Measurements from ENCODE around the gene ACTR8. TPM values are rescaled to one million over a fixed set of nuclear protein-coding genes. Genes with fewer than 3 reads are reported as not detected.
A peak's percentile ranks its signal among the peaks of the same experiment; 100 is the strongest.

The ACTR8 gene
- total RNA-seq, 4 donors from 2014 or later: 14.0 to 40.0 (median 27.2) TPM

DNA sequence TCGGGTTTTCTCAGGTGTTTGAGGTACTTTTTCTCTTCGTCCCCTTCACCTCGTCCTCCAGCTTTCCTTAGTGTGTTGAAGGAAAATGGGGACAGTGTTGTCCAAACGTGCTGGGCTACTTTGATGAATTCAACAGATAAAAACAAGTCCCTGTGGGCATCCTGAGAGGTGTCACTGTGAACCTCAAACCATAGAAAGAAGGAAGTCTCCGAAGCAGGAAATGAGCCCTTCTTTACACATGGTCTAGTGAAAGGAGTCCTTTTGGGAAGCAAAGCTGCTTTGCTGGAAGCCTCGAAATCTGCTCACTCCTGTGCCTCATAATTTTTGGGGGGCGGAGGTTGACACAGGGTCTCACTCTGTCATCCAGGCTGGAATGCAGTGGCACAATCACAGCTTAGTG is 25.0 kb downstream of the ACTR8 start:
- no peak for TF ChIP-seq POLR2A (IDR thresholded peaks at IDR 0.05)
- TF ChIP-seq, protein P1, sequence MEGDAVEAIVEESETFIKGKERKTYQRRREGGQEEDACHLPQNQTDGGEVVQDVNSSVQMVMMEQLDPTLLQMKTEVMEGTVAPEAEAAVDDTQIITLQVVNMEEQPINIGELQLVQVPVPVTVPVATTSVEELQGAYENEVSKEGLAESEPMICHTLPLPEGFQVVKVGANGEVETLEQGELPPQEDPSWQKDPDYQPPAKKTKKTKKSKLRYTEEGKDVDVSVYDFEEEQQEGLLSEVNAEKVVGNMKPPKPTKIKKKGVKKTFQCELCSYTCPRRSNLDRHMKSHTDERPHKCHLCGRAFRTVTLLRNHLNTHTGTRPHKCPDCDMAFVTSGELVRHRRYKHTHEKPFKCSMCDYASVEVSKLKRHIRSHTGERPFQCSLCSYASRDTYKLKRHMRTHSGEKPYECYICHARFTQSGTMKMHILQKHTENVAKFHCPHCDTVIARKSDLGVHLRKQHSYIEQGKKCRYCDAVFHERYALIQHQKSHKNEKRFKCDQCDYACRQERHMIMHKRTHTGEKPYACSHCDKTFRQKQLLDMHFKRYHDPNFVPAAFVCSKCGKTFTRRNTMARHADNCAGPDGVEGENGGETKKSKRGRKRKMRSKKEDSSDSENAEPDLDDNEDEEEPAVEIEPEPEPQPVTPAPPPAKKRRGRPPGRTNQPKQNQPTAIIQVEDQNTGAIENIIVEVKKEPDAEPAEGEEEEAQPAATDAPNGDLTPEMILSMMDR (IDR thresholded peaks at IDR 0.05): no peak
- no peaks in the 10 kb centered on the region for H3K9me3 ChIP-seq
- WGBS, 2 donors: 82% methylated on average over 7 of the region's 7 CpGs
- H3K4me1 ChIP-seq: no peaks in the 10 kb centered on the region
- H3K4me3 ChIP-seq: no peak overlapping the region
- DNase-seq (ENCODE audit: low spot score in 2 of 2): no peak
- peaks cover 0 to 27% (median 0%) of the 10 kb centered on the region in 3 donors for H3K36me3 ChIP-seq
- H3K27ac ChIP-seq: no peak overlapping the region
- no peaks in the 10 kb centered on the region for H3K27me3 ChIP-seq

DNA sequence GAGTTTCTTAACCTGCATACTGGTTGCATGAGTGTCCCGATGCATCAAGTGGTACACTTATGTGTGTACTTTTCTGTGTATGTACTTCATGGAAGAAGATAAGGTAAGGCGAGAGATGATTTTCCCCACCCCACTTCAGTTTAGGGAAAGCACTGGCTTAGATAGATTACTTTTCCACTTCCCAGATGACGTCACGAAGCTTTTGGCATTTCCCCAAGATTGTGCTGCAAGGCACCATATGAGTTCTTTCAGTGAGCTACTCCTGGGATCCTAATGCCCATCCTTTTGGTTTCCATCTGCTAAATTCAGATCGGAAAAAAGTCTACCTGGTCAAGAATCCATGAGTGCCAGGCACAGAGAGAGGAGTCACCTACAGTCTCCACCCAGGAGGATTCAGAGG is 31.1 kb downstream of the ACTR8 start:
- no peaks in the 10 kb centered on the region for H3K36me3 ChIP-seq
- H3K9me3 ChIP-seq: no peaks in the 10 kb centered on the region
- H3K27me3 ChIP-seq: peaks cover 0 to 21% of the 10 kb centered on the region in 2 donors
- no peak for TF ChIP-seq EP300 (IDR thresholded peaks at IDR 0.05)
- TF ChIP-seq, protein P1 (IDR thresholded peaks at IDR 0.05): no peak
- no peak for TF ChIP-seq POLR2A (IDR thresholded peaks at IDR 0.05)
- peaks cover 0 to 8% (median 6%) of the 10 kb centered on the region in 4 donors for H3K4me1 ChIP-seq
- DNase-seq (ENCODE audit: low spot score in 2 of 2): peak in 1 of 2 donors; percentile 41
- H3K4me3 ChIP-seq: no peak overlapping the region
- 51 to 67% methylated on average over 5 of the region's 5 CpGs for WGBS, 2 donors
- H3K27ac ChIP-seq: no peak overlapping the region

DNA sequence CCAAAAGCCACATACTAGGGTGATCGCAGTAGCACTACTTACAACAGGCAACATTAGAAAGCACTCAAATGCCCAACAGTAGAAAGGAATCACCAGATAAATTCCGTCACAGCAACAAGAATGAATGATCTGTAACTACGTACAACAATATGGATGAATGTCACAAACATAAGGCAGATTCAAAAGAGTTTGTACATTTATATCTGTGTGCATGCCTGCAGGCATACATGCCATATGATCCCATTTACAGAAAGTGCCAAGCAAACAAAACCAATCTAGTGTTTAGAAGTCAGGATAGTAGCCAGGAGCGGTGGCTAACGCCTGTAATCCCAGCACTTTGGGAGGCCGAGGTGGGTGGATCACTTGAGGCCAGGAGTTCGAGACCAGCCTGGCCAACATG is 32.0 kb downstream of the ACTR8 start:
- TF ChIP-seq POLR2A (IDR thresholded peaks at IDR 0.05) (no peak), EP300 (IDR thresholded peaks at IDR 0.05) (no peak)
- TF ChIP-seq, protein P1 (IDR thresholded peaks at IDR 0.05): no peak

DNA sequence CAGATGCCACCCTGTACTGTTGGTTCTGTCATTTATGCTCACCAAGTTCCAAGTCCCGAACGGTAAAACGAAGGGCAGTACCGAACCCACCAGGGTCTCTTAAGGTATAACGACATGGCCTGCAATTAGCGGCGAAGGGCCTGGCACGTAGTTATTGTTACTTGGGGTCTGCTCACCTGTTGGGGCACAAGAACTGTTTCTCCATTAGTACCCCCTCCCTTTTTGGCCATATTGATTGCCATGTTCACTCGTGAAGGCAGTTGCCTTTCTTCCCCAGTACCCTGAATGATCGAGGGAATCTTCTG is 35.1 kb downstream of the ACTR8 start:
- peaks cover 0 to 32% of the 10 kb centered on the region in 2 donors for H3K27me3 ChIP-seq
- WGBS, 2 donors: 59 to 60% methylated on average over 10 of the region's 10 CpGs
- no peaks in the 10 kb centered on the region for H3K9me3 ChIP-seq
- H3K27ac ChIP-seq: peak overlapping the region in 2 of 4 donors; percentile 72 to 92
- H3K4me1 ChIP-seq: peaks cover 0 to 36% (median 15%) of the 10 kb centered on the region in 4 donors
- peak overlapping the region; percentile 61 to 66 (median 63) for H3K4me3 ChIP-seq
- no peak for DNase-seq (ENCODE audit: low spot score in 2 of 2)
- H3K36me3 ChIP-seq: no peaks in the 10 kb centered on the region
- TF ChIP-seq POLR2A (IDR thresholded peaks at IDR 0.05): no peak
- TF ChIP-seq, protein P1 (IDR thresholded peaks at IDR 0.05): no peak
- TF ChIP-seq EP300 (IDR thresholded peaks at IDR 0.05): no peak

More for the DNA sequence above, 32.0 kb downstream of the ACTR8 start:
- Histone ChIP-seq H3K4me3 (no peak overlapping the region), H3K27ac (no peak overlapping the region), H3K4me1 (peaks cover 0 to 13% (median 7%) of the 10 kb centered on the region in 4 donors), H3K36me3 (no peaks in the 10 kb centered on the region), H3K27me3 (peaks cover 0 to 24% of the 10 kb centered on the region in 2 donors), H3K9me3 (no peaks in the 10 kb centered on the region)
- WGBS, 2 donors: 96 to 97% methylated on average over 7 of the region's 7 CpGs
- DNase-seq (ENCODE audit: low spot score in 2 of 2): no peak

DNA sequence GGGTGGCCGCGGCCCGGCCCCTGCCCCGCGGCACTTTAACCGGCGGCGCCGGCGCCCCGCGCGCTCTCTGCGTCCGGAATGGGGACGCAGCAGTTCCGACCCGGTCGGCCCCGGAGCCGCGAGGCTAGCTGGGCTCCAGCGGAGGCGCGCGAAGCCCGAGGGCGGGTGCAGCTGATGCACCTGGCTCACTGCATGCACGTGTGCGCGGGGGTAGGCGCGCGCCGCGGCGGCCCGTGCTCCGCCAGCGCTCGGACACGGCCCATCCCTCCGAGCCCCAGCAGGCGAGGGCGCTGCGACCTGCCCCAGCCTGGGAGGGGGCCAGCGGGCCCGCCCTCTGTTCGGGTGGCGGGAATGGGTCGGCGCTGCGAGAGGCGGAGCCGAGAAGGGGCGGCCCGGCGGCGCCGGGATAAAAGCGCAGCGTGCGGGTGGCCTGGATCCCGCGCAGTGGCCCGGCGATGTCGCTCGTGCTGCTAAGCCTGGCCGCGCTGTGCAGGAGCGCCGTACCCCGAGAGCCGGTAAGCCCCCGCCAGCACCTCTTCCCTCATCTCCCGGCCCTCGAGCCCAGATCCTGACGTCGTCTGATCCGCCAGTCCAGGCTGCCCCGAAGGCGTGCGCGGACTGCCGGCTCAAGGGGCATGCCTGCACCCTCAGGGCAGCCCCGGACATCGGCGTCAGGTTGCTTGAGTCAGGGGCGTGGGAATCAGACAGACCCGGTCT is 35.7 kb downstream of the ACTR8 start, which contains the start of the genes CHDH and IL17RB:
Gene CHDH, minus strand, starts transcription at position 286 of the 717 bp plus-strand sequence. CDS start 22,411 bp downstream, outside the sequence.
Gene IL17RB, plus strand, starts transcription at position 435 of the 717 bp plus-strand sequence. Its CDS starts 21 bp downstream, at position 456.
- Histone ChIP-seq H3K36me3 (no peaks in the 10 kb centered on the region), H3K4me1 (peaks cover 0 to 36% (median 15%) of the 10 kb centered on the region in 4 donors), H3K27me3 (peaks cover 0 to 32% of the 10 kb centered on the region in 2 donors), H3K9me3 (no peaks in the 10 kb centered on the region), H3K27ac (peak within 1 kb of the TSS; percentile 72 to 92 (median 78)), H3K4me3 (peak within 1 kb of the TSS; percentile 61 to 66 (median 63))
- no peak for DNase-seq (ENCODE audit: low spot score in 2 of 2)
- WGBS, 2 donors: 1 to 10% methylated on average over 4 to 70 of the region's 91 CpGs
- TF ChIP-seq, protein P1 (IDR thresholded peaks at IDR 0.05): no peak
- TF ChIP-seq POLR2A (IDR thresholded peaks at IDR 0.05) (peak in 1 of 2 donors; percentile 54), EP300 (IDR thresholded peaks at IDR 0.05) (peak in 1 of 2 donors; percentile 53)
